Adrenal gland (tissue), 5 donors: Measurements from ENCODE around the gene HAPLN3.

Experiments
- CTCF ChIP-seq, 6 experiments: fragments of 450-650 bp in 4 of 6; fragments of 200-600 bp in 2 of 6; sonication (generic) in 1 of 6; IDR thresholded peaks; 1 replicate in 5 of 6; 2 replicates in 1 of 6; pipeline versions ENCODE4 v1.5.1 to v1.8.0; 2016 to 2021; ENCODE audit warnings: antibody characterized with exemption in 6 of 6, mild to moderate bottlenecking in 2 of 6, moderate library complexity in 1 of 6
- POLR2A ChIP-seq, 2 donors: fragments of 450-650 bp; IDR thresholded peaks; one replicate each; pipeline ENCODE4 v1.6.1; 2017; ENCODE audit warnings: antibody characterized with exemption in 2 of 2, mild to moderate bottlenecking in 2 of 2, moderate library complexity in 1 of 2
- donor health status: DM: no; HTN: no; CAD: no.

- no peak for TF ChIP-seq CTCF (IDR thresholded peaks at IDR 0.05)
- TF ChIP-seq POLR2A (IDR thresholded peaks at IDR 0.05) = no peak
These were observed 47.1 kb downstream of the HAPLN3 start for GRCh38 chr15:88848203-88848602.
